Loucy (cell line): Measurements from ENCODE around the gene TTPAL.

Source experiments
- H2AFZ ChIP-seq: fragments of 200-600 bp; sonication (generic); 2 replicates; pipeline ENCODE4 v1.6.0; 2016; ENCODE audit warnings: antibody characterized with exemption, mild to moderate bottlenecking, low read length, moderate library complexity
- H3F3A ChIP-seq: fragments of 200-600 bp; 2 replicates; pipeline ENCODE4 v1.6.0; 2016; ENCODE audit warnings: antibody characterized with exemption, low read depth, mild to moderate bottlenecking
- H3K27me3 ChIP-seq: fragments of 200-600 bp; sonication (generic); 2 replicates; pipeline ENCODE4 v1.6.1; 2014; ENCODE audit warnings: low read length, mild to moderate bottlenecking; ENCODE audit not compliant: insufficient read depth, poor library complexity, severe bottlenecking
- H3K36me3 ChIP-seq: fragments of 200-600 bp; sonication (generic); 2 replicates; pipeline ENCODE4 v1.6.1; 2016; ENCODE audit warnings: low read length; ENCODE audit not compliant: insufficient read depth
- H3K4me1 ChIP-seq: fragments of 200-600 bp; sonication (generic); 2 replicates; pipeline ENCODE4 v1.5.1; 2014; ENCODE audit warnings: low read length, mild to moderate bottlenecking; ENCODE audit not compliant: insufficient read depth, poor library complexity, severe bottlenecking
- H3K4me2 ChIP-seq: fragments of 200-600 bp; sonication (generic); 2 replicates; pipeline ENCODE4 v1.6.0; 2014; ENCODE audit warnings: antibody characterized with exemption, low read length, low read depth, mild to moderate bottlenecking; ENCODE audit not compliant: poor library complexity, severe bottlenecking
- H3K4me3 ChIP-seq: fragments of 200-600 bp; sonication (generic); 2 replicates; pipeline ENCODE4 v1.5.1; 2014; ENCODE audit warnings: low read length, mild to moderate bottlenecking, mixed read lengths; ENCODE audit not compliant: poor library complexity, severe bottlenecking
- H3K79me2 ChIP-seq: fragments of 200-600 bp; sonication (generic); 2 replicates; pipeline ENCODE4 v1.6.1; 2014; ENCODE audit warnings: low read length; ENCODE audit not compliant: insufficient read depth
- H3K9ac ChIP-seq: fragments of 200-600 bp; sonication (generic); 2 replicates; pipeline ENCODE4 v1.6.0; 2014; ENCODE audit warnings: mild to moderate bottlenecking, low read depth, low read length, moderate library complexity; ENCODE audit not compliant: poor library complexity, severe bottlenecking
- H3K9me2 ChIP-seq: fragments of 200-600 bp; sonication (generic); replicated peaks from 2 replicates; pipeline ENCODE4 v1.6.1; 2016; ENCODE audit warnings: low read depth, low read length, mixed read lengths
- H3K9me3 ChIP-seq: fragments of 200-600 bp; sonication (generic); 2 replicates; pipeline ENCODE4 v1.6.1; 2014; ENCODE audit warnings: mild to moderate bottlenecking, antibody characterized with exemption, low read length, low read depth; ENCODE audit not compliant: insufficient read depth
- H4K20me1 ChIP-seq: fragments of 200-600 bp; sonication (generic); 2 replicates; pipeline ENCODE4 v1.6.0; 2014; ENCODE audit warnings: antibody characterized with exemption, low read length, mild to moderate bottlenecking; ENCODE audit not compliant: insufficient read depth, poor library complexity, severe bottlenecking
- EZH2phosphoT487 ChIP-seq: fragments of 200-600 bp; IDR thresholded peaks from 2 replicates; pipeline ENCODE4 v1.6.1; 2018; ENCODE audit warnings: antibody characterized with exemption, mild to moderate bottlenecking, moderate library complexity, borderline replicate concordance
- TF ChIP-seq, protein P1 (sequence below): fragments of 200-600 bp; sonication (generic); conservative IDR thresholded peaks from 2 replicates; pipeline ENCODE4 v1.5.1; 2014; ENCODE audit warnings: mild to moderate bottlenecking, antibody characterized with exemption, low read length

TTPAL gene

DNA sequence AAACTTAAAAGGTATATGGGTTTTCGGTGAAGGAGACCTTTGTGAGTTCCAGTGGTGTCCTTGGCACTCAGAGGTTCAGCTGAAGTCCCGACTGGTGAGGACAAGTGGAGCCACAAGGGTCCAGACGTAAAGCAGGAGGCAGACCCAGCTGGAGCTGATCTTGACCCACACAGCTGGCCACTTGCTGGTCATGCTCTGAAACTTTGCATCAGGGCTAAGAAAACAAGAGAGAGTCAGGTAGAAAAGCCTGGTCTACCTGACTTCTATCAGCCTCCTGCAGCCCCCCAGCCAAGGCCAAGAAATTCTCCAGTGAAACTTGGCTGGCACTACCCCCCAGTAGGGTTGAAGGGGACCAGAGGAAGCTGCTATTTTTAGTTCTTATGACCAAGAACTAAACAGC is 24.5 kb downstream of the TTPAL start:
- H4K20me1 ChIP-seq, result no peaks in the 10 kb centered on the region
- H3F3A ChIP-seq, result no peaks in the 10 kb centered on the region
- H3K27me3 ChIP-seq, result no peaks in the 10 kb centered on the region
- no peaks in the 10 kb centered on the region for H3K79me2 ChIP-seq
- H3K9ac ChIP-seq, result no peak overlapping the region
- H3K4me3 ChIP-seq, result no peak overlapping the region
- H3K4me1 ChIP-seq, result no peaks in the 10 kb centered on the region
- no peak for TF ChIP-seq EZH2phosphoT487
- TF ChIP-seq, protein P1, sequence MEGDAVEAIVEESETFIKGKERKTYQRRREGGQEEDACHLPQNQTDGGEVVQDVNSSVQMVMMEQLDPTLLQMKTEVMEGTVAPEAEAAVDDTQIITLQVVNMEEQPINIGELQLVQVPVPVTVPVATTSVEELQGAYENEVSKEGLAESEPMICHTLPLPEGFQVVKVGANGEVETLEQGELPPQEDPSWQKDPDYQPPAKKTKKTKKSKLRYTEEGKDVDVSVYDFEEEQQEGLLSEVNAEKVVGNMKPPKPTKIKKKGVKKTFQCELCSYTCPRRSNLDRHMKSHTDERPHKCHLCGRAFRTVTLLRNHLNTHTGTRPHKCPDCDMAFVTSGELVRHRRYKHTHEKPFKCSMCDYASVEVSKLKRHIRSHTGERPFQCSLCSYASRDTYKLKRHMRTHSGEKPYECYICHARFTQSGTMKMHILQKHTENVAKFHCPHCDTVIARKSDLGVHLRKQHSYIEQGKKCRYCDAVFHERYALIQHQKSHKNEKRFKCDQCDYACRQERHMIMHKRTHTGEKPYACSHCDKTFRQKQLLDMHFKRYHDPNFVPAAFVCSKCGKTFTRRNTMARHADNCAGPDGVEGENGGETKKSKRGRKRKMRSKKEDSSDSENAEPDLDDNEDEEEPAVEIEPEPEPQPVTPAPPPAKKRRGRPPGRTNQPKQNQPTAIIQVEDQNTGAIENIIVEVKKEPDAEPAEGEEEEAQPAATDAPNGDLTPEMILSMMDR, result no peak
- peaks cover 94% of the 10 kb centered on the region for H3K36me3 ChIP-seq
- H3K4me2 ChIP-seq, result no peak overlapping the region
- no peak overlapping the region for H2AFZ ChIP-seq
- no peaks in the 10 kb centered on the region for H3K9me2 ChIP-seq
- H3K9me3 ChIP-seq, result no peaks in the 10 kb centered on the region

DNA sequence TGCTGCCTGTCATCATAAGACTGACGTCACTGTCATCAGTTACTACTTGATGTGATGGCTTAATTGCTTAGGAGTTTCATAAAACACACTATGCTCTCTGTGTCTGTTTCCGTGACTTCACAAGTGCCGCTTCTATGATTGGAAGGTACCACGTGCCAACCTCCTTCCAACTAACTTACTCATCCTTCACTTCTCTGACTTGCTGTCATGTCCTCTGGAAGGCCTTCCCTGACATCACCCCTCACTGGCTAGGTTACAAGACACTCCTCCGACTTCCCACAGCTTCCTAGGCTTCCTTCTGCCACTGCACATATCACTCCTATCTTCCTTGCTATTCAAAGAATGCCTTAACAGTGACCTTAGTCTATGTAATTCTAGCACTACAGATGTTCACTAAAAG is 25.8 kb downstream of the TTPAL start:
- H3K4me2 ChIP-seq, result no peak overlapping the region

DNA sequence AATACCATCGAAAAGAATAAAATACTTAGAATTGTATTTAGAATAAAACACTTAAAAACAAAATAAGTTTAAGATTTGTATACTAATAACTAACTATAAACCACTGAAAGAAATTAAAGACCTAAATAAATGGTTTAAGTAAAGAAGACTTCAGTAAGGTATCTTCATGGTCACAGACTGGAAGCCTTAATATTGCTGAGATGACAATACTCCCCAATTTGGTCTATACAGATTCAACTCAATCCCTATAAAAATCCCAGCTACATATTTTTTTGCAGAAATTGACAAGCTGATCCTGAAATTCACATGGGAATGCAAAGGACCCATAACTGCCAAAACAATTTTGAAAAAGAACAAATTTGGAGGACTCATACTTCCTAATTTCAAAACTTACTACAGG is 27.3 kb downstream of the TTPAL start:
- no peaks in the 10 kb centered on the region for H3K27me3 ChIP-seq
- no peaks in the 10 kb centered on the region for H3K9me3 ChIP-seq
- no peaks in the 10 kb centered on the region for H3K9me2 ChIP-seq
- H3F3A ChIP-seq, result no peaks in the 10 kb centered on the region
- H3K36me3 ChIP-seq, result peaks cover 92% of the 10 kb centered on the region
- no peak overlapping the region for H3K9ac ChIP-seq
- H4K20me1 ChIP-seq, result no peaks in the 10 kb centered on the region
- no peaks in the 10 kb centered on the region for H3K4me1 ChIP-seq
- no peak overlapping the region for H3K4me3 ChIP-seq
- no peak overlapping the region for H3K4me2 ChIP-seq
- no peak overlapping the region for H2AFZ ChIP-seq
- H3K79me2 ChIP-seq, result no peaks in the 10 kb centered on the region
- TF ChIP-seq, protein P1, result no peak
- no peak for TF ChIP-seq EZH2phosphoT487

More for the DNA sequence above, 25.8 kb downstream of the TTPAL start:
- Histone ChIP-seq H3K36me3 (peaks cover 90% of the 10 kb centered on the region), H3K4me3 (no peak overlapping the region), H3K9ac (no peak overlapping the region), H3F3A (no peaks in the 10 kb centered on the region), H3K4me1 (no peaks in the 10 kb centered on the region), H3K9me2 (no peaks in the 10 kb centered on the region), H4K20me1 (no peaks in the 10 kb centered on the region), H3K27me3 (no peaks in the 10 kb centered on the region), H3K79me2 (no peaks in the 10 kb centered on the region), H3K9me3 (no peaks in the 10 kb centered on the region), H2AFZ (no peak overlapping the region)
- TF ChIP-seq EZH2phosphoT487, result no peak
- TF ChIP-seq, protein P1, result no peak
